PC-3 (cell line): ENCODE results near the gene FAM25G.

Experiments
- EZH2 ChIP-seq: fragments of 300-600 bp; sonication (generic); IDR thresholded peaks from one replicate; pipeline ENCODE4 v1.6.1; 2017; ENCODE audit warnings: antibody characterized with exemption, mild to moderate bottlenecking, low read length; ENCODE audit not compliant: unreplicated experiment
- EZH2phosphoT487 ChIP-seq: fragments of 300-600 bp; sonication (generic); IDR thresholded peaks from 2 replicates; pipeline ENCODE4 v1.6.1; 2018; ENCODE audit warnings: mild to moderate bottlenecking, antibody characterized with exemption, low read length, borderline replicate concordance
- TF ChIP-seq, protein P1 (sequence below): fragments of 300-600 bp; sonication (generic); conservative IDR thresholded peaks from 2 replicates; pipeline ENCODE4 v1.5.1; 2017; ENCODE audit warnings: antibody characterized with exemption, low read depth, mild to moderate bottlenecking, low read length

DNA sequence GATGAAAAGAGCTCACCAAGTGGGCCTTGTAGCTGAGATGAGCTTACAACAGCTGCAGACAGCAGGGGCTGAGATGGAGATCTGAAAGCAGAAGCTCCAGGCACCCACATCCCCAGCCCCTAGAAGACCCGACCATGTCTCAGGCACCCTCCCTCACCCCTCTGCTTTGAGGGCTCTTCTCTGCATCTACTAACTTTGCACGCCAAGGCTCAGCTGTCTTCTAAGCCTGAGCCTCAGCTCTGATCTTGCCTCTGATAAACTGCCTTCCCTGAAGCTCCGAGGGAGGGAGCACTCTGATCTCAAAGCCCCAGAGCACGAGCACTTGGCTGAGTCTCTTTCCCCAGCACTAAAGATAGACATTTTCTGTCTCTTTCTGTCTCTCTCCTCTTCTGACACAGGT, 49.6 kb downstream of the FAM25G start:
- TF ChIP-seq, protein P1, sequence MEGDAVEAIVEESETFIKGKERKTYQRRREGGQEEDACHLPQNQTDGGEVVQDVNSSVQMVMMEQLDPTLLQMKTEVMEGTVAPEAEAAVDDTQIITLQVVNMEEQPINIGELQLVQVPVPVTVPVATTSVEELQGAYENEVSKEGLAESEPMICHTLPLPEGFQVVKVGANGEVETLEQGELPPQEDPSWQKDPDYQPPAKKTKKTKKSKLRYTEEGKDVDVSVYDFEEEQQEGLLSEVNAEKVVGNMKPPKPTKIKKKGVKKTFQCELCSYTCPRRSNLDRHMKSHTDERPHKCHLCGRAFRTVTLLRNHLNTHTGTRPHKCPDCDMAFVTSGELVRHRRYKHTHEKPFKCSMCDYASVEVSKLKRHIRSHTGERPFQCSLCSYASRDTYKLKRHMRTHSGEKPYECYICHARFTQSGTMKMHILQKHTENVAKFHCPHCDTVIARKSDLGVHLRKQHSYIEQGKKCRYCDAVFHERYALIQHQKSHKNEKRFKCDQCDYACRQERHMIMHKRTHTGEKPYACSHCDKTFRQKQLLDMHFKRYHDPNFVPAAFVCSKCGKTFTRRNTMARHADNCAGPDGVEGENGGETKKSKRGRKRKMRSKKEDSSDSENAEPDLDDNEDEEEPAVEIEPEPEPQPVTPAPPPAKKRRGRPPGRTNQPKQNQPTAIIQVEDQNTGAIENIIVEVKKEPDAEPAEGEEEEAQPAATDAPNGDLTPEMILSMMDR = no peak
- TF ChIP-seq EZH2phosphoT487 = no peak
- no peak for TF ChIP-seq EZH2
